GM12865 (cell line): ENCODE data around the gene TCP11.
A peak's percentile ranks its signal among the peaks of the same experiment; 100 is the strongest.

Experiments
- DNase-seq: peaks from one replicate; pipeline ENCODE4 v3.0.0; 2010; ENCODE audit warnings: low read depth
- H3K4me3 ChIP-seq: 2 replicates; pipeline ENCODE4 v1.5.1; 2011; ENCODE audit warnings: mild to moderate bottlenecking, low read depth, low read length, control low read depth
- CTCF ChIP-seq: IDR thresholded peaks from 2 replicates; pipeline ENCODE4 v1.5.1; 2011; ENCODE audit warnings: low read length, control low read depth, low read depth, inconsistent platforms; ENCODE audit not compliant: insufficient read depth; ENCODE audit errors: missing control alignments

TCP11 gene

GRCh38 chr6:35149891-35150566 is 8.9 kb upstream of the TCP11 start:
- TF ChIP-seq CTCF: no peak
- H3K4me3 ChIP-seq: no peak overlapping the region
- DNase-seq: no peak

- TF ChIP-seq CTCF: no peak
- DNase-seq: peak; percentile 67
- H3K4me3 ChIP-seq: no peak overlapping the region
Measured at GRCh38 chr6:35148167-35148741, 7.1 kb upstream of the TCP11 start.

- DNase-seq: no peak
- no peak for TF ChIP-seq CTCF
- H3K4me3 ChIP-seq: no peak overlapping the region
Measured at GRCh38 chr6:35147486-35147885, 6.3 kb upstream of the TCP11 start.

- TF ChIP-seq CTCF: no peak
- no peak for DNase-seq
- H3K4me3 ChIP-seq: no peak overlapping the region
Measured at GRCh38 chr6:35147026-35147425, 5.9 kb upstream of the TCP11 start.

- H3K4me3 ChIP-seq: no peak overlapping the region
- peak; percentile 67 for TF ChIP-seq CTCF
- peak; percentile 63 for DNase-seq
Measured at GRCh38 chr6:35146453-35146852, 5.3 kb upstream of the TCP11 start.

- H3K4me3 ChIP-seq: no peak overlapping the region
- no peak for DNase-seq
- TF ChIP-seq CTCF: no peak
Measured at GRCh38 chr6:35145757-35146156, 4.6 kb upstream of the TCP11 start.
